ENCODE data around the gene MTX2.

MTX2 gene

DNA sequence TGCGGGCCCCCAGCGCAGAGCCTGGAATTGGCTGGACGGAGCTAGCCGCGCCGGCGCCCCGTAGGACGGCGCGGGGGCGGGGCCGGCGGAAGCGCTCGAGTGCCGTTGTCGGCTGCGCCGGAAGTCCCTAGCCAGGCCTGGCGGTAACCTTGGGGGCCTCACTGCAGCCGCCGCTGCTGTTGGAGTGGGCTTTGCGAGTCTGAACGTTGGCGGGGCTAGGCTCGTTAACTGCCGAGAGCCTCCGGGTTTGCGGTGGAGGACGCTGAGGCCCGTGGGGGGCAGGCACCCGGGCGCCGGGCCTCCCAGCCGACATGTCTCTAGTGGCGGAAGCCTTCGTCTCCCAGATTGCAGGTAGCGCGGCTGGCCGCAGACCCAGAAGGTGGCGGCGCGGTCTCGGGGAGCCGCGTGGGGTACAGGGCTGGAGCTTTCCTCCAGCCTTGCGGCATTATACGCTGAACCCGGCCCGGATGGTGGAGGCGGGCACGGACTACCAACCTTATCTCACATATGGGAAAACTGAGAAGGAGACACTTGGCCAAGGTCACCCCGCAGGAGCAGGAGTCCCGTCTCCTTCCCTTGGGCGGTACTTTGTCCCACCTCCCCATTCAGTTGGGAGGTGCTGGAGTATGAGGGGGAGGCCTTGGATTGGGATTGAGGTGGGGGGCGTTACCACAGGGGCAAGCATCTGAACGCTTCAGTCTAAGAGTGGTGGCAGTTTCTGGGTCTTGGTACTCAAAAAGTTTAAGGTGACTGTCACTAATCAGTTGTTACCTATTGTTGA, at the start of gene MTX2:
TSS of gene MTX2 (plus strand) at position 124 of the 781 bp plus-strand sequence. CDS start at position 312, 188 bp downstream.
- Mint-ChIP-seq H3K27me3 (peaks cover 2% of the 10 kb centered on the region), H3K27ac (peak within 1 kb of the TSS; percentile 95), H3K36me3 (ENCODE audit: low read depth) (peaks cover 21% of the 10 kb centered on the region), H3K4me1 (ENCODE audit: low read depth) (peaks cover 32% of the 10 kb centered on the region), H3K4me3 (peak within 1 kb of the TSS; percentile 97), H3K9me3 (no peaks in the 10 kb centered on the region)
- peak; percentile 88 for DNase-seq

- Mint-ChIP-seq H3K36me3 (ENCODE audit: low read depth) (no peaks in the 10 kb centered on the region), H3K9me3 (no peaks in the 10 kb centered on the region), H3K27me3 (peaks cover 70% of the 10 kb centered on the region), H3K4me3 (no peak overlapping the region), H3K27ac (no peak overlapping the region), H3K4me1 (ENCODE audit: low read depth) (no peaks in the 10 kb centered on the region)
- no peak for DNase-seq
These were observed 41.4 kb upstream of the MTX2 start for GRCh38 chr2:176227874-176228273.

DNA sequence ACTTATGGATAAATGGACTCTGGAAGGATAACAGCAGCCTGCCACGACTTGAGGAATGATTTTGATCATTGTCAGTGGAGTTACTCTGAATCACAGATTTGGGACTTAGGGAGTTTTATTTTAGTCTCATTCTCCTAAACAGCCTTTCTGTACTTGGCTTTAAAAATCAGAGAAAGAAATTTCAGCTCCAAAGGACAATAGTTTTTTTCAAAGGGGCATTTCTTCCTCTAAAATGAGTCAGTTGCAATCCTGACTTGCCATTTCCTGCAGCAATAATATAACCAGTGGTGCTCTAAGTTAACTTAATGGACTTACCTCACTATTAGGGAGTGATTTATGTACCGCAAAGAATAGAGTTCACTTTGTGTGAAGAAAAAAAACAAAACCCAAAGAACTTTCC, 35.1 kb upstream of the MTX2 start:
- no peak for DNase-seq
- Mint-ChIP-seq H3K27me3 (peaks cover 56% of the 10 kb centered on the region), H3K4me1 (ENCODE audit: low read depth) (no peaks in the 10 kb centered on the region)

DNA sequence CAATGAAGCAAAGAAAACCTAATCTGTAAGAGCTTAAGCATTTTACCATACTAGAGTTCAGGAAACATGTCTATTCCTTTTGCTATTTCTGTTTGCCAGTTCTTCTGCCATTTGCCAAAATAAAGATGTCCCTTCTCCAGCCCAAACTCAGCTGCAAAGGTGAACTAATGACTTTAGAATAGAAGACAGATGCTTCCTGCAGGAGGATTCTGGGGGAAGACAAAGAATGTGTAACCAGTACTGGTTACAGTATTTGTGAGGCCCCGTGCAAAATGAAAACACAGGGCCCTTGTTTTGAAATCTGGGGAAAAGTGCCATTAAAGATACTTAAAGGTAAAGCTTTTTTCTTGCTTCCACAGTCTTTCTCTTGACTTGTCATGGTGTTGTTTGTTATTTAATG, 34.3 kb upstream of the MTX2 start:
- Mint-ChIP-seq H3K4me3 (no peak overlapping the region), H3K9me3 (no peaks in the 10 kb centered on the region), H3K36me3 (ENCODE audit: low read depth) (no peaks in the 10 kb centered on the region), H3K27me3 (peaks cover 54% of the 10 kb centered on the region), H3K4me1 (ENCODE audit: low read depth) (no peaks in the 10 kb centered on the region), H3K27ac (no peak overlapping the region)
- no peak for DNase-seq

More for the DNA sequence above, 35.1 kb upstream of the MTX2 start:
- no peak overlapping the region for H3K4me3 Mint-ChIP-seq
- no peak overlapping the region for H3K27ac Mint-ChIP-seq
- no peaks in the 10 kb centered on the region for H3K9me3 Mint-ChIP-seq
- no peaks in the 10 kb centered on the region for H3K36me3 Mint-ChIP-seq (ENCODE audit: low read depth)

GRCh38 chr2:176237456-176237855, 31.8 kb upstream of the MTX2 start:
- H3K27ac Mint-ChIP-seq, result no peak overlapping the region
- H3K4me1 Mint-ChIP-seq (ENCODE audit: low read depth), result no peaks in the 10 kb centered on the region
- peaks cover 53% of the 10 kb centered on the region for H3K27me3 Mint-ChIP-seq
- DNase-seq, result no peak
- no peak overlapping the region for H3K4me3 Mint-ChIP-seq
- no peaks in the 10 kb centered on the region for H3K36me3 Mint-ChIP-seq (ENCODE audit: low read depth)
- no peaks in the 10 kb centered on the region for H3K9me3 Mint-ChIP-seq

DNA sequence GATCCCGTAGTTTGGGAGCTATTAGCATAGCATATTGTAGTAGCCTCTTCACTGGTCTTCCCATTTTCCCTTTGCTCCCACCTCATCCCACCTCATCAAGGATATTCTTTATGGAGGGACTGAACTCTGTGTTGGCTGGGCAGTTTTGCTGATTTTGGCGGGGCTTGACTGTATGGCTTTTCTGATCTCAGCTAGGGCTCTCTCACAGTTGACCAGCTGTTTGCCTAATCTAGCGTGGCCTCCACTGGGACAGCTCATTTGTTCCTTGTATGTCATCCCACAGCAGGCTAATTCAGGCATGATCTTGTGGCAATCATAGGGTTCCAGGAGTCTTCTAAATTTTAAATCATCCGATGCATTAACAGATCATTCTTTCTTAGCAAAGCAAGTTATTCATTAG, 30.2 kb upstream of the MTX2 start:
- no peak overlapping the region for H3K27ac Mint-ChIP-seq
- DNase-seq, result no peak
- H3K36me3 Mint-ChIP-seq (ENCODE audit: low read depth), result no peaks in the 10 kb centered on the region
- peaks cover 51% of the 10 kb centered on the region for H3K27me3 Mint-ChIP-seq
- H3K4me1 Mint-ChIP-seq (ENCODE audit: low read depth), result no peaks in the 10 kb centered on the region
- no peak overlapping the region for H3K4me3 Mint-ChIP-seq
- no peaks in the 10 kb centered on the region for H3K9me3 Mint-ChIP-seq

DNA sequence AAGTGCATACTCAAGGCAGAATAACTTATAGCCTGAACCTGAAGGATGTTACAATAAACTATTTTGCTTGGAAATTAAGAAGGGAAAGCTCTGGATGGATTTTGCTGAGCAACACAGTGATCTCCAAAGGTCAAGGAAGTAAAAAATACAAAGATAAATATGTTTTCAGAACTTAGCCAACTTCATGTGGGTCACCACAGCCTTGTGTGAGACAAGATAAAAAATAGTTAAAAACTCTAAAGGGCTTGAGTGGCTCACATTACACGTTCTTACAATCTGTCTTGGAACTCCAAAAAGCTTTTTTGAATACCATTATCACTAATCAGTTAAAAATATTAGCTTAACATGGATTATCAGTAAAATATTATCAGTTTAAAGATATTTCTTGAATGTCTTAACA, 28.9 kb upstream of the MTX2 start:
- Mint-ChIP-seq H3K27me3 (peaks cover 47% of the 10 kb centered on the region), H3K9me3 (no peaks in the 10 kb centered on the region), H3K27ac (no peak overlapping the region), H3K36me3 (ENCODE audit: low read depth) (no peaks in the 10 kb centered on the region), H3K4me3 (no peak overlapping the region), H3K4me1 (ENCODE audit: low read depth) (no peaks in the 10 kb centered on the region)
- no peak for DNase-seq

DNA sequence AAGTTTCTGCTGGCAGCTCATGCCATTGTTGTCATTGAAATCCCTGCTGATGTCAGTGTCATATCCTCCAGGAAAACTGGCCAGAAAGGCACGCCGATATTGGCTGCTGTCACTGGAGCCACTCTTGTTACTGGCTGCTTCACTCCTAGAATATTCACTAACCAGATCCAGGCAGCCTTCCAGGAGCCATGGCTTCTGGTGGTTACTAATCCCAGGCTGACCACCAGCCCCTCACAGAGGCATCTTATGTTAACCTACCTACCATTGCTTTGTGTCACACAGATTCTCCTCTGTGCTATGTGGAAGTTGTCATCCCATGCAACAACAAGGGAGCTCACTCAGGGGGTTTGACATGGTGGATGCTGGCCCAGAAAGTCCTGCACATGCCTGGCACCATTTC, 27.0 kb upstream of the MTX2 start:
- no peaks in the 10 kb centered on the region for H3K36me3 Mint-ChIP-seq (ENCODE audit: low read depth)
- H3K27ac Mint-ChIP-seq, result no peak overlapping the region
- H3K4me3 Mint-ChIP-seq, result no peak overlapping the region
- H3K27me3 Mint-ChIP-seq, result peaks cover 41% of the 10 kb centered on the region
- H3K9me3 Mint-ChIP-seq, result no peaks in the 10 kb centered on the region
- H3K4me1 Mint-ChIP-seq (ENCODE audit: low read depth), result no peaks in the 10 kb centered on the region
- DNase-seq, result no peak

DNA sequence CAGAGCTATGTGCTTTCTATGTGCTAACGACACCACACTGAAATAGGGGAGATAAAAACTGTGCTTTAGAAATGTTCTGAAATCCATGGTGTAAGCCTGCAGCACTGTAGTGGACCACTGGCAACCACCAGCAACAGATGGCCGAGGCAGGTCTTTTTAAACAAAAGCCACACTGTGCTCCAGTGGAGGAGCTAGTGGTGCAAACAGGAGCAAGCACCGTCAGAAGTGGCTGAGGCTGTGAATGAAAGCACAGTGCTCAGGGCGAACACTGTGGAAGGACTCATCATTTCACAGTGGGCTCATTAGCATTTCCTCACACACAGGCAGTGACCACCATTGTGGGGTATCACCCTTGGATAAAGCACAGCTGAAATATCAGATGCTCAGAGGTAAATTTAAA, 22.9 kb upstream of the MTX2 start:
- Mint-ChIP-seq H3K9me3 (peaks cover 3% of the 10 kb centered on the region), H3K27ac (no peak overlapping the region), H3K27me3 (peaks cover 35% of the 10 kb centered on the region), H3K4me1 (ENCODE audit: low read depth) (no peaks in the 10 kb centered on the region), H3K4me3 (no peak overlapping the region), H3K36me3 (ENCODE audit: low read depth) (no peaks in the 10 kb centered on the region)
- no peak for DNase-seq

- no peak for DNase-seq
- no peaks in the 10 kb centered on the region for H3K36me3 Mint-ChIP-seq (ENCODE audit: low read depth)
- peaks cover 36% of the 10 kb centered on the region for H3K27me3 Mint-ChIP-seq
- H3K27ac Mint-ChIP-seq, result no peak overlapping the region
- no peak overlapping the region for H3K4me3 Mint-ChIP-seq
- no peaks in the 10 kb centered on the region for H3K4me1 Mint-ChIP-seq (ENCODE audit: low read depth)
- H3K9me3 Mint-ChIP-seq, result peaks cover 3% of the 10 kb centered on the region
These were observed 21.4 kb upstream of the MTX2 start for GRCh38 chr2:176247859-176248258.

DNA sequence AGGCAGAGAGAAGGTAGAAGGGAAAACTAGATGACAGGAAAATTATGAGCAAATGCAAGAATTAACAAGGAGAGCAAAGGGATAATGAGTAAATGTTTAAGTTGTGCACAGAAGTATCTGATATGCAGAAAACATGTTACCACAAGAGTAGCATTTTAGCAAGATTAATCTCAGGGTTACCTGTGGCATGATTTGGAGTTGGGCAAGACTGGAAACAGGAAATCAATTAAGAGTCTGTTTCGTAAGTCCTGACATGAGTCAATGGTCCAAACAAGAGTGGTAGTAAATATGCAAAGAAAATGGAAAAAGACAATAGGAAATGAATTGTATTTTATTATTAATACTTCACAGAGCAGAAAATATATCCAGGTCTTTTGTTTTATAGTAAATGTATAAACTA, 17.3 kb upstream of the MTX2 start:
- H3K27ac Mint-ChIP-seq, result no peak overlapping the region
- no peak for DNase-seq
- H3K9me3 Mint-ChIP-seq, result peaks cover 3% of the 10 kb centered on the region
- H3K4me1 Mint-ChIP-seq (ENCODE audit: low read depth), result no peaks in the 10 kb centered on the region
- H3K27me3 Mint-ChIP-seq, result peaks cover 43% of the 10 kb centered on the region
- H3K36me3 Mint-ChIP-seq (ENCODE audit: low read depth), result no peaks in the 10 kb centered on the region
- no peak overlapping the region for H3K4me3 Mint-ChIP-seq

DNA sequence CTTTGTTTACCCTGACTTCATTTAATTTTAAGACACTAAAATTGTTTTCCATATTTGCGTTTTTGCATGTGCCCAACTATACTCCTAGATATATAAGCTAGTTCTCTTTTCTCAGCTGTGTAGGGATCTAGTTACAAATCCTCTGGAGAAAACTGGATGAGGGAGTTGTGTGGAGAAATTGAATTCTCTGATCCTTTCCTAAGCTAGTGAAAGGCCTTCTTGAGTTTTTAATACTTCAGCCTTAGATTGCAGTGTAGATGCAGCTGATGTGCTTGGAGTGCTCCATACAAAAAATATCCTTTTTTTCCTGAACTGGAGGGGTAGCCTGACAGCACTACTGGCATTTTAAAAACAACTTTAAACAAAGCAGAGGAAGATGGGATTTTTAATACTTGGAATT, 8.6 kb upstream of the MTX2 start:
- Mint-ChIP-seq H3K27me3 (peaks cover 24% of the 10 kb centered on the region), H3K36me3 (ENCODE audit: low read depth) (no peaks in the 10 kb centered on the region), H3K4me1 (ENCODE audit: low read depth) (no peaks in the 10 kb centered on the region), H3K9me3 (no peaks in the 10 kb centered on the region), H3K4me3 (no peak overlapping the region), H3K27ac (no peak overlapping the region)
- DNase-seq, result no peak

GRCh38 chr2:176261136-176261535, 8.1 kb upstream of the MTX2 start:
- no peaks in the 10 kb centered on the region for H3K36me3 Mint-ChIP-seq (ENCODE audit: low read depth)
- no peak for DNase-seq
- H3K27me3 Mint-ChIP-seq, result peaks cover 24% of the 10 kb centered on the region
- H3K4me1 Mint-ChIP-seq (ENCODE audit: low read depth), result no peaks in the 10 kb centered on the region
- no peaks in the 10 kb centered on the region for H3K9me3 Mint-ChIP-seq
- no peak overlapping the region for H3K27ac Mint-ChIP-seq
- no peak overlapping the region for H3K4me3 Mint-ChIP-seq

- H3K4me1 Mint-ChIP-seq (ENCODE audit: low read depth), result peaks cover 29% of the 10 kb centered on the region
- H3K36me3 Mint-ChIP-seq (ENCODE audit: low read depth), result peaks cover 16% of the 10 kb centered on the region
- DNase-seq, result no peak
- H3K27me3 Mint-ChIP-seq, result peaks cover 7% of the 10 kb centered on the region
- H3K4me3 Mint-ChIP-seq, result peak overlapping the region; percentile 97
- peak overlapping the region; percentile 95 for H3K27ac Mint-ChIP-seq
- H3K9me3 Mint-ChIP-seq, result no peaks in the 10 kb centered on the region
These were observed 295 bp upstream of the MTX2 start for GRCh38 chr2:176268976-176269318.

DNA sequence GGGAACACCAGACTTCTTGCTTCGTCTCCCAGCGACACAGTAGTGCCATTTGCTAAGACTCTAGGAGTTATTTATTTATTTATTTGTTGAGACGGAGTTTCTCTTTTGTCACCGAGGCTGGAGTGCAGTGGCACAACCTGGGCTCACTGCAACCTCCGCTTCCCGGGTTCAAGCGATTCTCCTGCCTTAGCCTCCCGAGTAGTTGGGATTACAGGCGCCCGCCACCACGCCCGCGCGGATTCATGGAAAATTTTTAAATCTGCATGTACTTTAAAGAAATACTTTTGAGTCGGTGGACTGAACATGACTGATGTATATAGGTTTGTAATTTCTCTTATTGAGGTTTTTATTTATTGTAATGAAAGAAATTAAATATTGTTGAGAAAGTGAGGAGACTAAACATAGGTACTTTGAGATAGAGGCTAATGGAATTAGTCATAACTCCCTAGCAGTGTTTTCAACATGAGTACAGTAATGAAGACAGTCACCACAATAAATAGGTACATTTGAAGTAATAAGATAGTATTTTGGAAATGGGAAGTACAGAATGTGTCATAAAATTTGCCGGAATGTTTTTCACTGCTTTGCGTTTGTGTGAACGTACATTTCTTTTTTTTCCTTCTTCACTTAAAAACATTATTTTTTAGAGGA, 983 bp downstream of the MTX2 start:
- DNase-seq, result peak; percentile 31
- H3K36me3 Mint-ChIP-seq (ENCODE audit: low read depth), result peaks cover 26% of the 10 kb centered on the region
- no peaks in the 10 kb centered on the region for H3K9me3 Mint-ChIP-seq
- peaks cover 2% of the 10 kb centered on the region for H3K27me3 Mint-ChIP-seq
- peaks cover 36% of the 10 kb centered on the region for H3K4me1 Mint-ChIP-seq (ENCODE audit: low read depth)
- H3K27ac Mint-ChIP-seq, result peak overlapping the region; percentile 95
- H3K4me3 Mint-ChIP-seq, result peak overlapping the region; percentile 97

All from activated T-cell treated with anti-CD3 and anti-CD28 coated beads, Interleukin-2, amount 50 U/mL, for 24 hours (primary cell).